ENCODE data around the gene LCLAT1. TPM values are rescaled to one million over a fixed set of nuclear protein-coding genes. Genes with fewer than 3 reads are reported as not detected.

The LCLAT1 gene
- polyA plus RNA-seq, 1 of the 3 experiments (the other 2 are of a cell fraction), result 6.9 TPM

GRCh38 chr2:30684026-30684425 lies 237.0 kb downstream of the LCLAT1 start:
- H3K9me3 ChIP-seq, result no peaks in the 10 kb centered on the region
- no peak for TF ChIP-seq RXRA (IDR thresholded peaks at IDR 0.05; ENCODE audit: borderline replicate concordance, low read depth)
- TF ChIP-seq FOXJ3 (CRISPR knock-in tag; IDR thresholded peaks at IDR 0.05), result no peak
- TF ChIP-seq IRF3 (IDR thresholded peaks at IDR 0.05; ENCODE audit: low read depth, low read length), result no peak
- TF ChIP-seq JUND (IDR thresholded peaks at IDR 0.05), result no peak
- no peak for TF ChIP-seq MXI1 (IDR thresholded peaks at IDR 0.05; ENCODE audit: low read depth, low read length)
- TF ChIP-seq, protein P1, sequence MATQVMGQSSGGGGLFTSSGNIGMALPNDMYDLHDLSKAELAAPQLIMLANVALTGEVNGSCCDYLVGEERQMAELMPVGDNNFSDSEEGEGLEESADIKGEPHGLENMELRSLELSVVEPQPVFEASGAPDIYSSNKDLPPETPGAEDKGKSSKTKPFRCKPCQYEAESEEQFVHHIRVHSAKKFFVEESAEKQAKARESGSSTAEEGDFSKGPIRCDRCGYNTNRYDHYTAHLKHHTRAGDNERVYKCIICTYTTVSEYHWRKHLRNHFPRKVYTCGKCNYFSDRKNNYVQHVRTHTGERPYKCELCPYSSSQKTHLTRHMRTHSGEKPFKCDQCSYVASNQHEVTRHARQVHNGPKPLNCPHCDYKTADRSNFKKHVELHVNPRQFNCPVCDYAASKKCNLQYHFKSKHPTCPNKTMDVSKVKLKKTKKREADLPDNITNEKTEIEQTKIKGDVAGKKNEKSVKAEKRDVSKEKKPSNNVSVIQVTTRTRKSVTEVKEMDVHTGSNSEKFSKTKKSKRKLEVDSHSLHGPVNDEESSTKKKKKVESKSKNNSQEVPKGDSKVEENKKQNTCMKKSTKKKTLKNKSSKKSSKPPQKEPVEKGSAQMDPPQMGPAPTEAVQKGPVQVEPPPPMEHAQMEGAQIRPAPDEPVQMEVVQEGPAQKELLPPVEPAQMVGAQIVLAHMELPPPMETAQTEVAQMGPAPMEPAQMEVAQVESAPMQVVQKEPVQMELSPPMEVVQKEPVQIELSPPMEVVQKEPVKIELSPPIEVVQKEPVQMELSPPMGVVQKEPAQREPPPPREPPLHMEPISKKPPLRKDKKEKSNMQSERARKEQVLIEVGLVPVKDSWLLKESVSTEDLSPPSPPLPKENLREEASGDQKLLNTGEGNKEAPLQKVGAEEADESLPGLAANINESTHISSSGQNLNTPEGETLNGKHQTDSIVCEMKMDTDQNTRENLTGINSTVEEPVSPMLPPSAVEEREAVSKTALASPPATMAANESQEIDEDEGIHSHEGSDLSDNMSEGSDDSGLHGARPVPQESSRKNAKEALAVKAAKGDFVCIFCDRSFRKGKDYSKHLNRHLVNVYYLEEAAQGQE (IDR thresholded peaks at IDR 0.05; ENCODE audit: low read depth, low read length), result no peak
- no peak for TF ChIP-seq EP300 (IDR thresholded peaks at IDR 0.05; ENCODE audit: borderline replicate concordance in 1 of 2, low read depth in 1 of 2, low read length in 1 of 2)
- TF ChIP-seq MEF2A (IDR thresholded peaks at IDR 0.05; ENCODE audit: borderline replicate concordance, low read depth), result no peak
- no peak for TF ChIP-seq SMC3 (IDR thresholded peaks at IDR 0.05; ENCODE audit: low read depth, low read length)
- TF ChIP-seq FOXM1 (IDR thresholded peaks at IDR 0.05; ENCODE audit: low read depth), result no peak
- CTCF ChIA-PET, result interaction anchor here (2.7 to 14.3 kb wide), 2 partner anchors 15 to 25 kb away, joined by 8 to 212 read pairs; no protein-coding TSS in a partner anchor
- no peak overlapping the region for H2AFZ ChIP-seq (ENCODE audit: low read depth)
- H3F3A ChIP-seq (replicated peaks; ENCODE audit: insufficient read depth), result no peaks in the 10 kb centered on the region
- H3K36me3 ChIP-seq (replicated peaks in 1 of 2; ENCODE audit: control insufficient read depth in 1 of 2, insufficient read depth in 2 of 2, low read length in 1 of 2), result no peaks in the 10 kb centered on the region
- H3K4me2 ChIP-seq, result no peak overlapping the region
- no peak overlapping the region for H3K4me3 ChIP-seq (ENCODE audit: low read depth in 2 of 2, low read length in 1 of 2)
- WGBS (ENCODE audit: low lambda C conversion rate), result 58% methylated on average over 8 of the region's 8 CpGs
- POLR2A ChIA-PET, result no interaction called here
- H3K27me3 ChIP-seq (ENCODE audit: insufficient read depth), result no peaks in the 10 kb centered on the region
- peaks cover 0 to 14% of the 10 kb centered on the region in 2 experiments; a peak in 1 of 4 replicates for H3K4me1 ChIP-seq (ENCODE audit: control insufficient read depth in 1 of 2, insufficient read depth in 2 of 2, low read depth in 1 of 2, low read length in 1 of 2)
- no peaks in the 10 kb centered on the region for H3K79me2 ChIP-seq (ENCODE audit: insufficient read depth)
- H3K27ac ChIP-seq (ENCODE audit: low read depth in 2 of 2, low read length in 1 of 2), result no peak overlapping the region
- H3K9me2 ChIP-seq, result no peaks in the 10 kb centered on the region
- DNase-seq, result no peak
- H4K20me1 ChIP-seq (ENCODE audit: insufficient read depth), result no peaks in the 10 kb centered on the region
- H3K9ac ChIP-seq, result no peak overlapping the region

DNA sequence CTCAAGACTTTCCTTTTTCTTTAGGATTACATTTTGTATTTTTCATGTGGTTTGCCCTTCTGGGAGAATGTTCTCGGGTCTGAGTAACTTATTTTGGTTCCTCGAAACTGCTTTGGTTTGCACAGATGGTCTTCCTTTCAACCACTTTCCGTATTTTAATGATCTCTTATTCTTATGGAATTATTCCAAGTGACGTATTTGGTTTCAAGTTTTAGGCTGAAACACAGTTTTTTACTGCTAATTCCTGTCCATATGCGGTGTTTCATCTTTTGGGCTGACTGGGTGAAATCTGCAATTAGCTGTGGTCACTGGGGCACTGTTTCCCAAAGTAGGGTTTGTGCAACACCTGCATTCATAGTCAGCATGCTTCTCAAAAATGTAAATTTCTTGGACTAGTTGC lies 237.5 kb downstream of the LCLAT1 start:
- H4K20me1 ChIP-seq (ENCODE audit: insufficient read depth), result no peaks in the 10 kb centered on the region
- no peak overlapping the region for H3K4me2 ChIP-seq
- no peak overlapping the region for H3K9ac ChIP-seq
- no peak for DNase-seq
- H2AFZ ChIP-seq (ENCODE audit: low read depth), result no peak overlapping the region
- H3K27me3 ChIP-seq (ENCODE audit: insufficient read depth), result no peaks in the 10 kb centered on the region
- no peak overlapping the region for H3K4me3 ChIP-seq (ENCODE audit: low read depth in 2 of 2, low read length in 1 of 2)
- CTCF ChIA-PET, result interaction anchor here (2.7 to 14.3 kb wide), 2 partner anchors 16 to 24 kb away, joined by 8 to 212 read pairs; no protein-coding TSS in a partner anchor
- H3K36me3 ChIP-seq (replicated peaks in 1 of 2; ENCODE audit: control insufficient read depth in 1 of 2, insufficient read depth in 2 of 2, low read length in 1 of 2), result no peaks in the 10 kb centered on the region
- no peaks in the 10 kb centered on the region for H3K79me2 ChIP-seq (ENCODE audit: insufficient read depth)
- no peaks in the 10 kb centered on the region for H3K9me2 ChIP-seq
- POLR2A ChIA-PET, result no interaction called here
- no peaks in the 10 kb centered on the region for H3F3A ChIP-seq (replicated peaks; ENCODE audit: insufficient read depth)
- no peak overlapping the region for H3K27ac ChIP-seq (ENCODE audit: low read depth in 2 of 2, low read length in 1 of 2)
- H3K4me1 ChIP-seq (ENCODE audit: control insufficient read depth in 1 of 2, insufficient read depth in 2 of 2, low read depth in 1 of 2, low read length in 1 of 2), result peaks cover 0 to 19% of the 10 kb centered on the region in 2 experiments; a peak in 1 of 4 replicates
- H3K9me3 ChIP-seq, result no peaks in the 10 kb centered on the region
- 66% methylated on average over 5 of the region's 5 CpGs for WGBS (ENCODE audit: low lambda C conversion rate)
- TF ChIP-seq, protein P2, sequence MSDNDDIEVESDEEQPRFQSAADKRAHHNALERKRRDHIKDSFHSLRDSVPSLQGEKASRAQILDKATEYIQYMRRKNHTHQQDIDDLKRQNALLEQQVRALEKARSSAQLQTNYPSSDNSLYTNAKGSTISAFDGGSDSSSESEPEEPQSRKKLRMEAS (IDR thresholded peaks at IDR 0.05; ENCODE audit: low read depth), result no peak
- TF ChIP-seq PBX3 (IDR thresholded peaks at IDR 0.05) (no peak), ZBTB33 (IDR thresholded peaks at IDR 0.05; ENCODE audit: borderline replicate concordance, low read depth) (no peak), NFIC (IDR thresholded peaks at IDR 0.05; ENCODE audit: borderline replicate concordance) (no peak), IRF3 (IDR thresholded peaks at IDR 0.05; ENCODE audit: low read depth, low read length) (no peak), ELF1 (IDR thresholded peaks at IDR 0.05) (no peak), YY1 (IDR thresholded peaks at IDR 0.05; ENCODE audit: low read depth) (no peak), MEF2A (IDR thresholded peaks at IDR 0.05; ENCODE audit: borderline replicate concordance, low read depth) (no peak)
